ENCODE results near the gene TMEM89. TPM values are rescaled to one million over a fixed set of nuclear protein-coding genes. Genes with fewer than 3 reads are reported as not detected.
A peak's percentile ranks its signal among the peaks of the same experiment; 100 is the strongest.

The TMEM89 gene
- total and polyA plus RNA-seq, 2 experiments from 2014 or later = not detected

DNA sequence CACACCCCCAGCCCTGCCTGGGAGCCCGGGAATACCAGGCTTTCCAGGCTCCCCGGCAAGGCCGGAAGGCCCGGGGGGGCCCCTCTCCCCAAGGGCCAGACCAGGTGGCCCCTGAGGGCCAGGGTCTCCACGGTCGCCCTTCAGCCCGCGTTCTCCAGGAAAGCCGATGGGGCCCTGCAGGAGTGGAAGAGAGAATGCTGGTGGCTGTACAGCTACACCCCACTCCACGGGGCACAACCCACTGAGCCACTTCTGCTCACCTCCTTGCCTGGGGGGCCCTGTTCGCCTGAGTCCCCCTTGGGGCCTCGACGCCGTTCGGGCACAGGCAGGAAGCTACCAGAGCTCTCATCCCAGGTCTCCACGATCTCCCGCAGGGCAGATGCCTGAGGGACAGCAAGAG, 46.2 kb downstream of the TMEM89 start:
- Histone ChIP-seq H3K4me3 (no peak overlapping the region), H4K20me1 (replicated peaks; ENCODE audit: insufficient read depth) (no peaks in the 10 kb centered on the region), H3K27ac (ENCODE audit: low read depth) (no peak overlapping the region), H3F3A (replicated peaks; ENCODE audit: low read depth) (no peaks in the 10 kb centered on the region), H3K27me3 (ENCODE audit: insufficient read depth) (no peaks in the 10 kb centered on the region), H2AFZ (no peak overlapping the region), H3K79me2 (replicated peaks; ENCODE audit: insufficient read depth) (no peaks in the 10 kb centered on the region), H3K4me1 (ENCODE audit: insufficient read depth) (no peaks in the 10 kb centered on the region), H3K36me3 (ENCODE audit: insufficient read depth) (no peaks in the 10 kb centered on the region), H3K4me2 (no peak overlapping the region), H3K9me2 (ENCODE audit: insufficient read depth) (no peaks in the 10 kb centered on the region)
- H3K4me1 Mint-ChIP-seq = no peaks in the 10 kb centered on the region
- peaks cover 3% of the 10 kb centered on the region for H3K27me3 Mint-ChIP-seq (ENCODE audit: insufficient read depth, low read depth, poor library complexity)
- H3K9me3 Mint-ChIP-seq = no peaks in the 10 kb centered on the region
- DNase-seq (ENCODE audit: low spot score) = no peak
- no peak for ATAC-seq
- H3K36me3 Mint-ChIP-seq (ENCODE audit: low read depth) = no peaks in the 10 kb centered on the region; the same call in 2 of the 3 replicates
- TF ChIP-seq STAT1 (IDR thresholded peaks at IDR 0.05; ENCODE audit: unreplicated experiment) (no peak), POLR2AphosphoS5 (IDR thresholded peaks at IDR 0.05; ENCODE audit: low read depth) (no peak), EZH2phosphoT487 (IDR thresholded peaks at IDR 0.05; ENCODE audit: unreplicated experiment) (no peak), JUNB (IDR thresholded peaks at IDR 0.05; ENCODE audit: unreplicated experiment) (no peak), ZNF114 (CRISPR knock-in tag; IDR thresholded peaks at IDR 0.05) (no peak), EZH2 (IDR thresholded peaks at IDR 0.05; ENCODE audit: low read depth, unreplicated experiment) (no peak), NANOG (IDR thresholded peaks at IDR 0.05; ENCODE audit: borderline replicate concordance) (no peak), CREB1 (CRISPR knock-in tag; IDR thresholded peaks at IDR 0.05; ENCODE audit: low read depth) (no peak)
- TF ChIP-seq, protein P1, sequence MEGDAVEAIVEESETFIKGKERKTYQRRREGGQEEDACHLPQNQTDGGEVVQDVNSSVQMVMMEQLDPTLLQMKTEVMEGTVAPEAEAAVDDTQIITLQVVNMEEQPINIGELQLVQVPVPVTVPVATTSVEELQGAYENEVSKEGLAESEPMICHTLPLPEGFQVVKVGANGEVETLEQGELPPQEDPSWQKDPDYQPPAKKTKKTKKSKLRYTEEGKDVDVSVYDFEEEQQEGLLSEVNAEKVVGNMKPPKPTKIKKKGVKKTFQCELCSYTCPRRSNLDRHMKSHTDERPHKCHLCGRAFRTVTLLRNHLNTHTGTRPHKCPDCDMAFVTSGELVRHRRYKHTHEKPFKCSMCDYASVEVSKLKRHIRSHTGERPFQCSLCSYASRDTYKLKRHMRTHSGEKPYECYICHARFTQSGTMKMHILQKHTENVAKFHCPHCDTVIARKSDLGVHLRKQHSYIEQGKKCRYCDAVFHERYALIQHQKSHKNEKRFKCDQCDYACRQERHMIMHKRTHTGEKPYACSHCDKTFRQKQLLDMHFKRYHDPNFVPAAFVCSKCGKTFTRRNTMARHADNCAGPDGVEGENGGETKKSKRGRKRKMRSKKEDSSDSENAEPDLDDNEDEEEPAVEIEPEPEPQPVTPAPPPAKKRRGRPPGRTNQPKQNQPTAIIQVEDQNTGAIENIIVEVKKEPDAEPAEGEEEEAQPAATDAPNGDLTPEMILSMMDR (conservative IDR thresholded peaks at IDR 0.05; ENCODE audit: low read depth in 2 of 2) = no peak
- H3K27ac Mint-ChIP-seq = peak overlapping the region; percentile 59; the same call in 1 of the 2 replicates
- no peak overlapping the region for H3K4me3 Mint-ChIP-seq

DNA sequence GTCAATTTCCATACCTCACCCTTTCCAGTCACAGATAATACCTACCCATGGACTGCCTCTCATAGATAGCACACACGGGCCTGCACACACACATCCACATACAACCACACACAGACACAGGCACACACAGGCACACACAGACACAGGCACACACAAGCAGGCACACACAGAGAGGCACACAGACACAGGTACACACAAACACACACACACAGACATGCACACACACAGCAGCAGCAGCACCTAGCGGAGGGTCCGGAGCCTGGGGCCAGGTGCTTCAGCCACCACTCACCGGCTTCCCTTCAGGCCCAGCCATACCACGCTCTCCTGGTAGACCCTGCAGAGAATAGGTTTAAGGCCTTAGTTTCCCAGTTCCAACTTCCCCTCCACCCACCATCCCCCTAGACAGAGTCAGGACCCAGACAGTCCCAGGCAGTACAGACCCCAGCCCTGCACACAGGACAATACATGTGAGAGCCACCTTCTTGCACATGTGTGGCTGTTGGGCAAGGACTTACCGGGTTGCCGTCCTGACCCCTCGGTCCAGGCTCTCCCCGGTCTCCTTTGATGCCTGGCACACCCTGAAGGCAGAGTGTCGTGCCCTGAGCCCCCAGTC, 47.5 kb downstream of the TMEM89 start:
- DNase-seq (ENCODE audit: low spot score) = no peak
- Histone ChIP-seq H3F3A (replicated peaks; ENCODE audit: low read depth) (no peaks in the 10 kb centered on the region), H3K27ac (ENCODE audit: low read depth) (no peak overlapping the region), H4K20me1 (replicated peaks; ENCODE audit: insufficient read depth) (no peaks in the 10 kb centered on the region), H3K4me3 (no peak overlapping the region), H3K27me3 (ENCODE audit: insufficient read depth) (no peaks in the 10 kb centered on the region), H3K4me1 (ENCODE audit: insufficient read depth) (no peaks in the 10 kb centered on the region), H3K9me2 (ENCODE audit: insufficient read depth) (no peaks in the 10 kb centered on the region), H3K4me2 (no peak overlapping the region), H3K79me2 (replicated peaks; ENCODE audit: insufficient read depth) (no peaks in the 10 kb centered on the region), H2AFZ (no peak overlapping the region), H3K36me3 (ENCODE audit: insufficient read depth) (no peaks in the 10 kb centered on the region)
- H3K4me3 Mint-ChIP-seq = no peak overlapping the region
- no peak overlapping the region for H3K27ac Mint-ChIP-seq
- H3K36me3 Mint-ChIP-seq (ENCODE audit: low read depth) = no peaks in the 10 kb centered on the region; the same call in 2 of the 3 replicates
- H3K9me3 Mint-ChIP-seq = no peaks in the 10 kb centered on the region
- no peak for ATAC-seq
- peaks cover 3% of the 10 kb centered on the region for H3K27me3 Mint-ChIP-seq (ENCODE audit: insufficient read depth, low read depth, poor library complexity)
- no peaks in the 10 kb centered on the region for H3K4me1 Mint-ChIP-seq
- TF ChIP-seq NANOG (IDR thresholded peaks at IDR 0.05; ENCODE audit: borderline replicate concordance) (no peak), EZH2phosphoT487 (IDR thresholded peaks at IDR 0.05; ENCODE audit: unreplicated experiment) (no peak), STAT1 (IDR thresholded peaks at IDR 0.05; ENCODE audit: unreplicated experiment) (no peak), CREB1 (CRISPR knock-in tag; IDR thresholded peaks at IDR 0.05; ENCODE audit: low read depth) (no peak), ZNF331 (CRISPR knock-in tag; IDR thresholded peaks at IDR 0.05; ENCODE audit: low read depth) (no peak), ZNF114 (CRISPR knock-in tag; IDR thresholded peaks at IDR 0.05) (no peak), JUNB (IDR thresholded peaks at IDR 0.05; ENCODE audit: unreplicated experiment) (no peak)
- TF ChIP-seq, protein P2, sequence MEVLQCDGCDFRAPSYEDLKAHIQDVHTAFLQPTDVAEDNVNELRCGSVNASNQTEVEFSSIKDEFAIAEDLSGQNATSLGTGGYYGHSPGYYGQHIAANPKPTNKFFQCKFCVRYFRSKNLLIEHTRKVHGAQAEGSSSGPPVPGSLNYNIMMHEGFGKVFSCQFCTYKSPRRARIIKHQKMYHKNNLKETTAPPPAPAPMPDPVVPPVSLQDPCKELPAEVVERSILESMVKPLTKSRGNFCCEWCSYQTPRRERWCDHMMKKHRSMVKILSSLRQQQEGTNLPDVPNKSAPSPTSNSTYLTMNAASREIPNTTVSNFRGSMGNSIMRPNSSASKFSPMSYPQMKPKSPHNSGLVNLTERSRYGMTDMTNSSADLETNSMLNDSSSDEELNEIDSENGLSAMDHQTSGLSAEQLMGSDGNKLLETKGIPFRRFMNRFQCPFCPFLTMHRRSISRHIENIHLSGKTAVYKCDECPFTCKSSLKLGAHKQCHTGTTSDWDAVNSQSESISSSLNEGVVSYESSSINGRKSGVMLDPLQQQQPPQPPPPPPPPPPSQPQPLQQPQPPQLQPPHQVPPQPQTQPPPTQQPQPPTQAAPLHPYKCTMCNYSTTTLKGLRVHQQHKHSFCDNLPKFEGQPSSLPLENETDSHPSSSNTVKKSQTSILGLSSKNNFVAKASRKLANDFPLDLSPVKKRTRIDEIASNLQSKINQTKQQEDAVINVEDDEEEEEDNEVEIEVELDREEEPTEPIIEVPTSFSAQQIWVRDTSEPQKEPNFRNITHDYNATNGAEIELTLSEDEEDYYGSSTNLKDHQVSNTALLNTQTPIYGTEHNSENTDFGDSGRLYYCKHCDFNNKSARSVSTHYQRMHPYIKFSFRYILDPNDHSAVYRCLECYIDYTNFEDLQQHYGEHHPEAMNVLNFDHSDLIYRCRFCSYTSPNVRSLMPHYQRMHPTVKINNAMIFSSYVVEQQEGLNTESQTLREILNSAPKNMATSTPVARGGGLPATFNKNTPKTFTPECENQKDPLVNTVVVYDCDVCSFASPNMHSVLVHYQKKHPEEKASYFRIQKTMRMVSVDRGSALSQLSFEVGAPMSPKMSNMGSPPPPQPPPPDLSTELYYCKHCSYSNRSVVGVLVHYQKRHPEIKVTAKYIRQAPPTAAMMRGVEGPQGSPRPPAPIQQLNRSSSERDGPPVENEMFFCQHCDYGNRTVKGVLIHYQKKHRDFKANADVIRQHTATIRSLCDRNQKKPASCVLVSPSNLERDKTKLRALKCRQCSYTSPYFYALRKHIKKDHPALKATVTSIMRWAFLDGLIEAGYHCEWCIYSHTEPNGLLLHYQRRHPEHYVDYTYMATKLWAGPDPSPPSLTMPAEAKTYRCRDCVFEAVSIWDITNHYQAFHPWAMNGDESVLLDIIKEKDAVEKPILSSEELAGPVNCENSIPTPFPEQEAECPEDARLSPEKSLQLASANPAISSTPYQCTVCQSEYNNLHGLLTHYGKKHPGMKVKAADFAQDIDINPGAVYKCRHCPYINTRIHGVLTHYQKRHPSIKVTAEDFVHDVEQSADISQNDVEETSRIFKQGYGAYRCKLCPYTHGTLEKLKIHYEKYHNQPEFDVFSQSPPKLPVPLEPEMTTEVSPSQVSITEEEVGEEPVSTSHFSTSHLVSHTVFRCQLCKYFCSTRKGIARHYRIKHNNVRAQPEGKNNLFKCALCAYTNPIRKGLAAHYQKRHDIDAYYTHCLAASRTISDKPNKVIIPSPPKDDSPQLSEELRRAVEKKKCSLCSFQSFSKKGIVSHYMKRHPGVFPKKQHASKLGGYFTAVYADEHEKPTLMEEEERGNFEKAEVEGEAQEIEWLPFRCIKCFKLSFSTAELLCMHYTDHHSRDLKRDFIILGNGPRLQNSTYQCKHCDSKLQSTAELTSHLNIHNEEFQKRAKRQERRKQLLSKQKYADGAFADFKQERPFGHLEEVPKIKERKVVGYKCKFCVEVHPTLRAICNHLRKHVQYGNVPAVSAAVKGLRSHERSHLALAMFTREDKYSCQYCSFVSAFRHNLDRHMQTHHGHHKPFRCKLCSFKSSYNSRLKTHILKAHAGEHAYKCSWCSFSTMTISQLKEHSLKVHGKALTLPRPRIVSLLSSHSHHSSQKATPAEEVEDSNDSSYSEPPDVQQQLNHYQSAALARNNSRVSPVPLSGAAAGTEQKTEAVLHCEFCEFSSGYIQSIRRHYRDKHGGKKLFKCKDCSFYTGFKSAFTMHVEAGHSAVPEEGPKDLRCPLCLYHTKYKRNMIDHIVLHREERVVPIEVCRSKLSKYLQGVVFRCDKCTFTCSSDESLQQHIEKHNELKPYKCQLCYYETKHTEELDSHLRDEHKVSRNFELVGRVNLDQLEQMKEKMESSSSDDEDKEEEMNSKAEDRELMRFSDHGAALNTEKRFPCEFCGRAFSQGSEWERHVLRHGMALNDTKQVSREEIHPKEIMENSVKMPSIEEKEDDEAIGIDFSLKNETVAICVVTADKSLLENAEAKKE (CRISPR knock-in tag; IDR thresholded peaks at IDR 0.05) = no peak
- TF ChIP-seq, protein P3, sequence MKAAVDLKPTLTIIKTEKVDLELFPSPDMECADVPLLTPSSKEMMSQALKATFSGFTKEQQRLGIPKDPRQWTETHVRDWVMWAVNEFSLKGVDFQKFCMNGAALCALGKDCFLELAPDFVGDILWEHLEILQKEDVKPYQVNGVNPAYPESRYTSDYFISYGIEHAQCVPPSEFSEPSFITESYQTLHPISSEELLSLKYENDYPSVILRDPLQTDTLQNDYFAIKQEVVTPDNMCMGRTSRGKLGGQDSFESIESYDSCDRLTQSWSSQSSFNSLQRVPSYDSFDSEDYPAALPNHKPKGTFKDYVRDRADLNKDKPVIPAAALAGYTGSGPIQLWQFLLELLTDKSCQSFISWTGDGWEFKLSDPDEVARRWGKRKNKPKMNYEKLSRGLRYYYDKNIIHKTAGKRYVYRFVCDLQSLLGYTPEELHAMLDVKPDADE (IDR thresholded peaks at IDR 0.05) = no peak

All from GM23338 (cell line).